H1 (cell line): ENCODE data around the gene LRBA. TPM values are rescaled to one million over a fixed set of nuclear protein-coding genes. Genes with fewer than 3 reads are reported as not detected.

Source experiments
- E2F6 ChIP-seq: IDR thresholded peaks from 2 replicates; pipeline ENCODE4 v1.6.1; 2012; ENCODE audit warnings: inconsistent platforms
- polyA plus RNA-seq, 7 experiments: library from polyadenylated mRNA; depleted of rRNA in 3 of 7; stranded (reverse) in 5 of 7; unstranded in 2 of 7; fragments of >200 nt in 5 of 7; fragments of 200-250 nt in 2 of 7; gene quantifications; 1 replicate in 5 of 7; 2 replicates in 1 of 7; 4 replicates in 1 of 7; pipeline versions ENCODE4 v1.2.1 to v1.2.3, GENCODE V29; 2011 to 2013; ENCODE audit warnings: missing spikeins in 2 of 7, mixed read lengths in 2 of 7
- total RNA-seq: library from RNA; stranded (reverse); fragmentation: NEBNext Ultra II Directional; extraction: Animal tissue kit (Norgen Biotek cat#: 25700); gene quantifications from 2 replicates; pipeline ENCODE4 v1.2.1, GENCODE V29; 2021

LRBA gene
- total and polyA plus RNA-seq, 2 of the 8 experiments (the other 6 are each of a cell fraction or from before 2014, with no cell fraction given), result 54.6 to 83.2 TPM

- no peak for TF ChIP-seq E2F6
- TF ChIP-seq, all 59 proteins: peak for 0
Measured at GRCh38 chr4:150997141-150997540, 17.9 kb downstream of the LRBA start (continued).
